Measurements from ENCODE around the gene EFCAB6.

Gene EFCAB6

GRCh38 chr22:43743929-43744643 lies 68.0 kb downstream of the EFCAB6 start:
- no peak for DNase-seq

- DNase-seq = no peak
Measured at GRCh38 chr22:43743131-43743530, 69.0 kb downstream of the EFCAB6 start.

- DNase-seq = no peak
Measured at GRCh38 chr22:43742154-43742950, 69.8 kb downstream of the EFCAB6 start.

- DNase-seq = no peak
Measured at GRCh38 chr22:43740587-43741270, 71.4 kb downstream of the EFCAB6 start.

- DNase-seq = no peak
Measured at GRCh38 chr22:43739851-43740379, 72.2 kb downstream of the EFCAB6 start.

- no peak for DNase-seq
Measured at GRCh38 chr22:43737150-43737828, 74.8 kb downstream of the EFCAB6 start.

- no peak for DNase-seq
Measured at GRCh38 chr22:43736651-43737050, 75.5 kb downstream of the EFCAB6 start.

GRCh38 chr22:43734370-43735150 lies 77.5 kb downstream of the EFCAB6 start:
- DNase-seq = no peak

- DNase-seq = no peak
Measured at GRCh38 chr22:43733138-43733537, 79.0 kb downstream of the EFCAB6 start.

- no peak for DNase-seq
Measured at GRCh38 chr22:43731988-43732387, 80.1 kb downstream of the EFCAB6 start.

GRCh38 chr22:43726964-43727543 lies 85.1 kb downstream of the EFCAB6 start:
- DNase-seq = no peak

GRCh38 chr22:43726322-43726721 lies 85.8 kb downstream of the EFCAB6 start:
- no peak for DNase-seq

- no peak for DNase-seq
Measured at GRCh38 chr22:43723816-43724215, 88.3 kb downstream of the EFCAB6 start.

- DNase-seq = no peak
Measured at GRCh38 chr22:43722444-43722843, 89.7 kb downstream of the EFCAB6 start.

GRCh38 chr22:43720716-43721115 lies 91.4 kb downstream of the EFCAB6 start:
- no peak for DNase-seq

- no peak for DNase-seq
Measured at GRCh38 chr22:43714104-43714503, 98.0 kb downstream of the EFCAB6 start.

GRCh38 chr22:43711681-43712080 lies 100.4 kb downstream of the EFCAB6 start:
- no peak for DNase-seq

GRCh38 chr22:43707648-43708047 lies 104.5 kb downstream of the EFCAB6 start:
- DNase-seq = no peak

GRCh38 chr22:43706571-43707328 lies 105.4 kb downstream of the EFCAB6 start:
- DNase-seq = no peak

GRCh38 chr22:43706151-43706550 lies 106.0 kb downstream of the EFCAB6 start:
- no peak for DNase-seq

- no peak for DNase-seq
Measured at GRCh38 chr22:43704051-43704450, 108.1 kb downstream of the EFCAB6 start.

All from GOT3 (cell line).